PFSK-1 (cell line): ENCODE results near the gene C2orf72.

ENCODE experiments used
- FOXP2 ChIP-seq: optimal IDR thresholded peaks from 2 replicates; pipeline ENCODE3; 2011; ENCODE audit warnings: borderline replicate concordance, control low read depth, inconsistent platforms; ENCODE audit not compliant: insufficient read depth; ENCODE audit errors: extremely low read length, extremely low read depth
- POLR2AphosphoS5 ChIP-seq: IDR thresholded peaks from 2 replicates; pipeline ENCODE4 v1.6.1; 2012; ENCODE audit warnings: low read depth, mild to moderate bottlenecking, control low read depth, low read length, moderate library complexity
- SIN3A ChIP-seq: IDR thresholded peaks from 2 replicates; pipeline ENCODE4 v1.6.1; 2012; ENCODE audit warnings: mild to moderate bottlenecking, low read length, moderate library complexity, borderline replicate concordance; ENCODE audit not compliant: insufficient read depth
- TAF1 ChIP-seq: IDR thresholded peaks from 2 replicates; pipeline ENCODE4 v1.6.1; 2012; ENCODE audit warnings: low read length, control low read depth, borderline replicate concordance; ENCODE audit not compliant: insufficient read depth
- TF ChIP-seq, protein P1 (sequence below), 2 experiments: IDR thresholded peaks; 2 replicates each; pipeline versions ENCODE4 v1.6.1 to v1.8.0; 2011 to 2012; ENCODE audit warnings: low read depth in 2 of 2, low read length in 2 of 2, control low read depth in 1 of 2, inconsistent platforms in 1 of 2, mild to moderate bottlenecking in 1 of 2, moderate library complexity in 1 of 2; ENCODE audit not compliant: insufficient read depth in 1 of 2

The C2orf72 gene

GRCh38 chr2:231007286-231008098 is 29.8 kb upstream of the C2orf72 start:
- no peak for TF ChIP-seq FOXP2
- TF ChIP-seq, protein P1, sequence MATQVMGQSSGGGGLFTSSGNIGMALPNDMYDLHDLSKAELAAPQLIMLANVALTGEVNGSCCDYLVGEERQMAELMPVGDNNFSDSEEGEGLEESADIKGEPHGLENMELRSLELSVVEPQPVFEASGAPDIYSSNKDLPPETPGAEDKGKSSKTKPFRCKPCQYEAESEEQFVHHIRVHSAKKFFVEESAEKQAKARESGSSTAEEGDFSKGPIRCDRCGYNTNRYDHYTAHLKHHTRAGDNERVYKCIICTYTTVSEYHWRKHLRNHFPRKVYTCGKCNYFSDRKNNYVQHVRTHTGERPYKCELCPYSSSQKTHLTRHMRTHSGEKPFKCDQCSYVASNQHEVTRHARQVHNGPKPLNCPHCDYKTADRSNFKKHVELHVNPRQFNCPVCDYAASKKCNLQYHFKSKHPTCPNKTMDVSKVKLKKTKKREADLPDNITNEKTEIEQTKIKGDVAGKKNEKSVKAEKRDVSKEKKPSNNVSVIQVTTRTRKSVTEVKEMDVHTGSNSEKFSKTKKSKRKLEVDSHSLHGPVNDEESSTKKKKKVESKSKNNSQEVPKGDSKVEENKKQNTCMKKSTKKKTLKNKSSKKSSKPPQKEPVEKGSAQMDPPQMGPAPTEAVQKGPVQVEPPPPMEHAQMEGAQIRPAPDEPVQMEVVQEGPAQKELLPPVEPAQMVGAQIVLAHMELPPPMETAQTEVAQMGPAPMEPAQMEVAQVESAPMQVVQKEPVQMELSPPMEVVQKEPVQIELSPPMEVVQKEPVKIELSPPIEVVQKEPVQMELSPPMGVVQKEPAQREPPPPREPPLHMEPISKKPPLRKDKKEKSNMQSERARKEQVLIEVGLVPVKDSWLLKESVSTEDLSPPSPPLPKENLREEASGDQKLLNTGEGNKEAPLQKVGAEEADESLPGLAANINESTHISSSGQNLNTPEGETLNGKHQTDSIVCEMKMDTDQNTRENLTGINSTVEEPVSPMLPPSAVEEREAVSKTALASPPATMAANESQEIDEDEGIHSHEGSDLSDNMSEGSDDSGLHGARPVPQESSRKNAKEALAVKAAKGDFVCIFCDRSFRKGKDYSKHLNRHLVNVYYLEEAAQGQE (IDR thresholded peaks at IDR 0.05; ENCODE audit: insufficient read depth in 1 of 2, low read depth in 2 of 2, low read length in 2 of 2) = no peak
- TF ChIP-seq SIN3A = no peak
- TF ChIP-seq TAF1 = no peak
- no peak for TF ChIP-seq POLR2AphosphoS5

- TF ChIP-seq TAF1 (no peak), POLR2AphosphoS5 (no peak), FOXP2 (no peak), SIN3A (no peak)
- TF ChIP-seq, protein P1 (IDR thresholded peaks at IDR 0.05; ENCODE audit: insufficient read depth in 1 of 2, low read depth in 2 of 2, low read length in 2 of 2) = no peak
These were observed 29.2 kb upstream of the C2orf72 start for GRCh38 chr2:231008131-231008530.

DNA sequence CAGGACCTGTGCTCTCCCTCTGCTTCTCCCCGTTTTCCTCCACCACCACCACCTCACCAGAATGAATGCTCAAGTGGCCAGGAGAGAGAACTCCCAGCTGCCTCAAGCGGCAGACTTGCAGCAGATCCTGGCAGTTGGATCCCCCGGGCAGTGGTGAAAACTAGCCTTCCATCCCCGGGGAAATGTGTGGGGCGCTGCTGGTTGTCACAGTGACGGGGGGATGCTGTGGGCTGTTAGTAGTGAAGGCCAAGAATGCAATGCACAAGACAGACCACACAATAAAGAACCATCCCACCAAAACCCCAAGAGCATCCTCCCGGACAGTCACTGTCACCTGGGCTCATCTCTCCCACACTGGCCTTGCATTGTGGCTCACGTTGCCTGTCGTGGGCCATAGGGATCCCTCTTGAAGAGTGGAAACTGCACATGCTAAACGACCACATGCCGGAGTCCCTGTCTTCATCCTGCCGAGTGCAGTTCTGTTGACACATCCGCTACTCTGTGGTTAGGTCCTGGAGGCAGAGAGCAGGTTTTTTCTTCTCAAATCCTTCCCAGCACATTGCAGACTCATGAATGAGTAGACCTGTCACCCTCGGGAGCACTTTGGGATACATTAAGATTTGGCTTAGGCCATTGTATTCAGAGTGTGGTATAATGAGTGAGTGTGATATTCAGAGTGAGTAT is 27.9 kb upstream of the C2orf72 start:
- TF ChIP-seq POLR2AphosphoS5 = no peak
- no peak for TF ChIP-seq SIN3A
- TF ChIP-seq, protein P1 (IDR thresholded peaks at IDR 0.05; ENCODE audit: insufficient read depth in 1 of 2, low read depth in 2 of 2, low read length in 2 of 2) = no peak
- TF ChIP-seq TAF1 = no peak
- no peak for TF ChIP-seq FOXP2

DNA sequence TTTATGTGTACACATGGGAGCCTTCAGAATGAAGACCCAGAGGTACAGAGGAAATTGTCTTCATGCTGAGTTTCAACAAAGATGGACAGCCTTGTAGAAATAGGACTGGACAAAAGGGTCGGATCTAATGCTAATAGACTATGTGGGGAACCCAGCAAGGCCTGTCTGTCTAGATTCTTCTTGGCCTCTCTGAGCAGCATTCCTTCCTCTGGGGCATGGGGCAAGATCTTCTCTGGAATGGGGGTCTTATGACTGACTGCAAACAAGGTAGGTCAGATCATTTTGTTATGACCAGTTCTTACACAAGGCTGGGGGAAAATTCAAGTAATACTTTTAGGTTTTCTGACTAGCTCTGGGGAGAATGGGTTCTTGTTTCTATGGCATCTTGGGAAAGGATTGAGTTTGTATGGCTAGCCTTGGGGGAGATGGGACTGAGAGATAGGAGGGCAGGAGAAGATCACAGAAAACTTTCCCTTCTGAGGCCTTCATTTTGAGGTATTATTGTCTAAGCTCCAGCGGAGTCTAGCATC is 27.1 kb upstream of the C2orf72 start:
- TF ChIP-seq SIN3A (no peak), POLR2AphosphoS5 (no peak), FOXP2 (no peak), TAF1 (no peak)
- TF ChIP-seq, protein P1 (IDR thresholded peaks at IDR 0.05; ENCODE audit: insufficient read depth in 1 of 2, low read depth in 2 of 2, low read length in 2 of 2) = no peak
